ENCODE results near the gene SCGB1C2. TPM values are rescaled to one million over a fixed set of nuclear protein-coding genes. Genes with fewer than 3 reads are reported as not detected.
"Not testable (repeated sequence)": the region's sequence is repeated elsewhere in the genome, so short reads cannot be mapped to it uniquely, and the experiment has no call there.

SCGB1C2 gene
- total RNA-seq, 1 experiment from 2014 or later, result not detected

- no peak for DNase-seq (ENCODE audit: extremely low read depth, low read depth)
Measured at GRCh38 chr17:165939-166338, 28.6 kb downstream of the SCGB1C2 start.

GRCh38 chr17:168614-169013 lies 31.2 kb downstream of the SCGB1C2 start:
- DNase-seq (ENCODE audit: extremely low read depth, low read depth), result not testable (repeated sequence)

- no peak for DNase-seq (ENCODE audit: extremely low read depth, low read depth)
Measured at GRCh38 chr17:170130-170670, 32.8 kb downstream of the SCGB1C2 start.

- DNase-seq (ENCODE audit: extremely low read depth, low read depth), result no peak
Measured at GRCh38 chr17:171871-172270, 34.5 kb downstream of the SCGB1C2 start.

GRCh38 chr17:172401-172800 lies 35.0 kb downstream of the SCGB1C2 start:
- DNase-seq (ENCODE audit: extremely low read depth, low read depth), result no peak

- no peak for DNase-seq (ENCODE audit: extremely low read depth, low read depth)
Measured at GRCh38 chr17:173166-173911, 36.0 kb downstream of the SCGB1C2 start.

- DNase-seq (ENCODE audit: extremely low read depth, low read depth), result no peak
Measured at GRCh38 chr17:177155-177554, 39.8 kb downstream of the SCGB1C2 start.

GRCh38 chr17:177762-178161 lies 40.4 kb downstream of the SCGB1C2 start:
- DNase-seq (ENCODE audit: extremely low read depth, low read depth), result no peak

GRCh38 chr17:178292-179065 lies 41.1 kb downstream of the SCGB1C2 start:
- no peak for DNase-seq (ENCODE audit: extremely low read depth, low read depth)

- no peak for DNase-seq (ENCODE audit: extremely low read depth, low read depth)
Measured at GRCh38 chr17:179066-179432, 41.7 kb downstream of the SCGB1C2 start.

GRCh38 chr17:179781-180380 lies 42.5 kb downstream of the SCGB1C2 start:
- no peak for DNase-seq (ENCODE audit: extremely low read depth, low read depth)

- DNase-seq (ENCODE audit: extremely low read depth, low read depth), result no peak
Measured at GRCh38 chr17:180381-181244, 43.2 kb downstream of the SCGB1C2 start.

- peak; percentile 54 for DNase-seq (ENCODE audit: extremely low read depth, low read depth)
Measured at GRCh38 chr17:181245-182049, 44.1 kb downstream of the SCGB1C2 start, which contains the start of gene DOC2B. Gene DOC2B, minus strand, starts transcription at chr17:181650. Its CDS starts 171 bp downstream, at chr17:181479.

- DNase-seq (ENCODE audit: extremely low read depth, low read depth), result peak; percentile 36
Measured at GRCh38 chr17:182050-182751, 44.8 kb downstream of the SCGB1C2 start.

- DNase-seq (ENCODE audit: extremely low read depth, low read depth), result no peak
Measured at GRCh38 chr17:183021-183420, 45.7 kb downstream of the SCGB1C2 start.

GRCh38 chr17:185445-186138 lies 48.2 kb downstream of the SCGB1C2 start:
- DNase-seq (ENCODE audit: extremely low read depth, low read depth), result no peak

GRCh38 chr17:187130-187529 lies 49.8 kb downstream of the SCGB1C2 start:
- DNase-seq (ENCODE audit: extremely low read depth, low read depth), result no peak
